ENCODE data around the gene KRT32.

GRCh38 chr17:41444186-41444585, 23.0 kb downstream of the KRT32 start:
- no peak for TF ChIP-seq CTCF (IDR thresholded peaks at IDR 0.05; ENCODE audit: insufficient read depth, low read length)
- no peak for TF ChIP-seq REST (IDR thresholded peaks at IDR 0.05; ENCODE audit: insufficient replicate concordance, low read depth)
- TF ChIP-seq POLR2AphosphoS5 (IDR thresholded peaks at IDR 0.05; ENCODE audit: low read depth), result no peak
- no peak for TF ChIP-seq SPI1 (IDR thresholded peaks at IDR 0.05; ENCODE audit: borderline replicate concordance, low read depth)
- TF ChIP-seq GABPA (IDR thresholded peaks at IDR 0.05; ENCODE audit: low read depth), result no peak
